ENCODE data around the gene SEMA4B.

SEMA4B gene

DNA sequence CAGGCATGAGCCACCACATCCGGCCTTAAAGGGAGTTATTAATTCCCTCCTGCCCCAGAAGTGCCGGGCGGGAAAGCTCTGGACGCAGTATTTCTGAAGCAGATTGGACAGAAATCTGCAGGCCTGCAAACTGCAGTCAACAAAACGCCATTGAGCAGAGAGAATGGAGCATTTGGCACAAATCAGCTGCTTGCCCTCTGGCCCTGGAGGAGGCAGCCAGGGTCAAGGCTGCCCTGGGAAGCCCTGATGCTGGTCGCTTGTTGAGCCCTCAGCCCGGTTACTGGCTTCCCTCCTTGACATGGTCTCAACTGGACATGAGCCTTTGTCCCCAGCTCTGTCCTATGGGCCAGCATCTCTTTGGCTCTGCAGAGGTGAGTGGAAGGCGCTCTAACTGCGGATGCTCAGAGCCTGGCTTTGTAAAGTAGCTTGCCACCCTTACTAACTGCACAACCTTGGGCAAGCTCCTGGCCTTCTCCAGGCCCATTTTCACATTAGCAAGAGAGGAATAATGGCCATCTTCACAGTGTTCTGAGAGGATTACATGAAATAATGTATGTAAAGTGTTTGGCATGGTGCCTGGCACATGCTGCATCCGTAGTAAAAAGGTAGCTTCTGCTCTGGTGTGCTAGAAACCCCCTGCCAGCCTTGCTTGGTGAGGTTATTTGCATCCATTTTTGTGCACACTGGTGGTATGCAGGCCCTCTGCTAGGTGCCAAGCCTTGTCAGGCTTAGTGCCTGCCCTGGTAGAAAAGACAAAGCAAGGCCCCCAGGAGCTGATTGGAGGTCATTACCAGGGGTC, 4.1 kb downstream of the SEMA4B start:
- no peak for DNase-seq (ENCODE audit: low spot score)

DNA sequence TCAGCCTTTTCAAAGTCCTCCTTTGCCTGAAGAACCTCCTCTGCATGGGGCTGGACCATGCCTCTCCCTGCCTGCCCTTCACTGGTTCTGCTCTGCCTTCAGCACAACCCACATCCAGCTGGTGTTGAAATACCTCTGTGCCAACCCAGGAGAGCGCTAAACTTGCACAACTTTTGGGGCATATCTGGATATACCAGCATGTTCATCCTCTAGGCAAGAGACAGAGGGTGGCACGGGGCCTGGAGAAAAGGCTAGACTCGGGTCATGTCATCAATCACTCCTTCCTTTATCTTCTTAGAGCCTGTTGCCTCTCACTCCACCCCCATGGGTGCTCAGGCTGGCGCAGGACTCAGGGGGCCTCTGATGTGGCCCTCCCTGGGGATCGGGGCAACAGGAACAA, 4.8 kb downstream of the SEMA4B start:
- DNase-seq (ENCODE audit: low spot score): no peak

DNA sequence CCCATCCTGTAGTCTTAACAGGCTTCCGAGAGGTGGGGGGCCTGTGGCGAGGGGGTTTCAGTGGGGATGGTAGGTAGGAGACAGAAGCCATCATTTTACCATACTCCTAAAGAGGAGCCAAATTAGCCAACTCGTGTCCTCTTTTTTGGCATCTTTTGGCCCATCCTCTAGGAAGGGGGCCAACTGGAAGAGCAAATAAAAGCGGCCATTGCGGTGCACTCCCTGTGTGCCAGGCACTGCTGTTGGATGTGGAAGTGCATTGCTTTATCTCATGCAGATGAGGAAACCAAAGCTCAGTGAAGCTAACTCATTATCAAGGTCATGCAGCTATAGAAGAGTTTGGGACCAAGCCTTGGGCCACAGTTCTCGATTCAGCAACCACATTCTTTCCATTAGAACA, 6.1 kb downstream of the SEMA4B start:
- DNase-seq (ENCODE audit: low spot score): no peak

- no peak for DNase-seq (ENCODE audit: low spot score)
Observed at GRCh38 chr15:90208356-90208755, 7.2 kb downstream of the SEMA4B start.

DNA sequence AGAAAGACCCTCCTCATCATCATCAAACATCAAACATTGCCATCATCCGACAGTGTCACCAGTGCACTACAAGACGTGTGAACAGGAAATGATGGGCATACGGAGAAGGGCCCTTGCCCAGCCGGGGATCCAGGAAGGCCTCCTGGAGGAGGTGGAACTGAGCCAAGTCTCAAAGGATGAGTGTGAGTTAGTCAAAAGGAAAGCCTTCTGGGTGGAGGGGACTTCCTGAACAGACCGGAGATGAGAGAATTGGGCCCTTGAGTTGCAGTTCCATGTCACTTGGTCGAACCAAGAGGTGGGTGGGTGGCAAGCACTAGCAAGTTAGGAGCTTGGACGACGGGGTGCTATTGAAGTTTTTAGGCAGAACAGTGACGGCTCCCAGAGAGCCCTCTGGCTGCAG, 8.5 kb downstream of the SEMA4B start:
- DNase-seq (ENCODE audit: low spot score): no peak

GRCh38 chr15:90210593-90210992, 9.5 kb downstream of the SEMA4B start:
- DNase-seq (ENCODE audit: low spot score): no peak

- DNase-seq (ENCODE audit: low spot score): no peak
Observed at GRCh38 chr15:90211009-90211408, 9.9 kb downstream of the SEMA4B start.

- no peak for DNase-seq (ENCODE audit: low spot score)
Observed at GRCh38 chr15:90211440-90212143, 10.5 kb downstream of the SEMA4B start.

DNA sequence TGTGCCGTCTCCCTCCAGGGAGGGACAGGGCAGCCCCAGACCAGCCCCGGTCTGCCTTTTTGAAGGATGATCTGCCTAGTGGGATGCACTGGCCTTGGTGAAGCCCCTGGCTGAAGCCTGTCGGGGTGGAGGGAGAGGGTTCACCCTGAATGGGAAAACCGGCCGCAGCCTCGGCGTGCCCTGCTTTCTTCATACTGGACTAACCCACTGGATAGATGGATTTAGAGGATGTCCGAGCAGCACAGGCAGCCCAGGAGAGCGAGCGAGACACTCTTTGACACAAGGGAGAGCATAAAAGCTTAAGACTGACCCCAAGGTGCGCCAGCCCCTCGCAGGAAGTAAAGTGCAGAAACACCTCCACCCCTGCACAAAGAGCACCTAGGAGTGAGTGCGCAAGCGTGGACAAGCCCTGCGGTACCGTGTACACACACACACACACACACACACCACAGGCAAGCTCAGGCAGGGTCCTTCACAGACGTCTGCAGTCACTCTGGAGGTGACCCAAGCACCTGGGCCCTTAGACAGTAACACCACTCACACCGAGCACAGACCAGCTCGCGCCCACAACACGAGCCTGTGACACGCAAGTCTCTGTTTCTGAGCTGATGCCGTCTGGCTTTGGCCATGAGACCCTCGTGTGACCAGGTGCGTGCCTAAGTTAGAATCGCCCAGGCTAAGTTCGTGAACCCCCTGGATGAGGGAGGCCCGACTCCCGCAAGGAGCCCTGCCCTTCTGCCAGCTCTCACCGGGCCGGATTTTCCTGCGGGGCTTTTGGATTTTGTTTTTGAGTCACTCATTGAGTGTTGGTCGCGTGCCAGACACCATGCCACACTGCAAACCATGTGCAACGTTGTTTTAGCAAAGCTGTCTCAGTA, 11.3 kb downstream of the SEMA4B start:
- DNase-seq (ENCODE audit: low spot score): no peak

DNA sequence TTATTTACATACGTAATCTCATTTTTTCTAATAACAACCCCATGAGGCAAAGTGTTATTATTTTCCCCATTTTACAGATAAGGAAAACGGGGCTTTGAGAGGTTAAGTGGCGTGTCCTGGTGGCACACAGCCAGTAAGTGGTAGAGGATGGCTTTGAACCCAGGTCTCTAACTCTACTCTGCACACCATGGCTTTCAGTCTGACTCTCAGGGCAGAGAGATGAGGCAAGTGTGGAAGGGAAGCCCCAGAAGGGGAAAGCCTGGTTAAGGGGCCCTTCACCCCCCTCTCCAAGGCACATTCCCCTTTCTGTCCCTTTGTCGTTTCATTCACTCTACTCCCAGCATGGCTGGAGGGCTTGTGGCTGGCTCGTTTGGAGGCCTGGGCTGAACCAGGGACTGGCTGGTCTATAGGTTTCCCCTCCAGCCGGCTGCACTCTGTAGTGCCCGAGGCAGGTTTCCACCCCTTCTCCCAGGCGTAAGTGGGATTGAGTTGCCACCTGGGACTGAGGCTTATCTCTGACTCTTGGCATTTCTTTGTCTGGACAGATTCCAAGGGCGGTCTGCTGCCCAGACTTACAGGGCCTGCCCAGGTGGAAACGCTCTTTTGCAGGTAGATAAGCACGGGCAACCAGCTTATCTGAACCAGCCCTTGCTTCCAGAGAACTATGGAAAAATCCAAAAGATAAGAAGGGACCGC, 12.1 kb downstream of the SEMA4B start:
- no peak for DNase-seq (ENCODE audit: low spot score)

DNA sequence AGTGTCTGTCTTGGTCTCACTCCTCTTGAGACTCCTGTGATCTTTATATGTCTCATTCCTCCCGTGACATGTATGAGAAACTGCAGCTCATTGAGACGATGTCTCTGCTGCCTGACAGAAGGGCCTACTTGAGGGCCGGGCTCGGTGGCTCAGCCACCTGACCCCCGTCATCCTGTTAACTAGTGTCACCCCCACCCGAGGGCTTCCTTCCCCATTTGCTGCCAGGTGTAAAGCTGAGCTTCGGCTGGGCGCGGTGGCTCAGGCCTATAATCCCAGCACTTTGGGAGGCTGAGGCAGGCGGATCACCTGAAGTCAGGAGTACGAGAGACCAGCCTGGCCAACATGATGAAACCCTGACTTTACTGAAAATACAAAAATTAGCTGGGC, 12.7 kb downstream of the SEMA4B start:
- no peak for DNase-seq (ENCODE audit: low spot score)

GRCh38 chr15:90214553-90215196, 13.5 kb downstream of the SEMA4B start:
- DNase-seq (ENCODE audit: low spot score): no peak

DNA sequence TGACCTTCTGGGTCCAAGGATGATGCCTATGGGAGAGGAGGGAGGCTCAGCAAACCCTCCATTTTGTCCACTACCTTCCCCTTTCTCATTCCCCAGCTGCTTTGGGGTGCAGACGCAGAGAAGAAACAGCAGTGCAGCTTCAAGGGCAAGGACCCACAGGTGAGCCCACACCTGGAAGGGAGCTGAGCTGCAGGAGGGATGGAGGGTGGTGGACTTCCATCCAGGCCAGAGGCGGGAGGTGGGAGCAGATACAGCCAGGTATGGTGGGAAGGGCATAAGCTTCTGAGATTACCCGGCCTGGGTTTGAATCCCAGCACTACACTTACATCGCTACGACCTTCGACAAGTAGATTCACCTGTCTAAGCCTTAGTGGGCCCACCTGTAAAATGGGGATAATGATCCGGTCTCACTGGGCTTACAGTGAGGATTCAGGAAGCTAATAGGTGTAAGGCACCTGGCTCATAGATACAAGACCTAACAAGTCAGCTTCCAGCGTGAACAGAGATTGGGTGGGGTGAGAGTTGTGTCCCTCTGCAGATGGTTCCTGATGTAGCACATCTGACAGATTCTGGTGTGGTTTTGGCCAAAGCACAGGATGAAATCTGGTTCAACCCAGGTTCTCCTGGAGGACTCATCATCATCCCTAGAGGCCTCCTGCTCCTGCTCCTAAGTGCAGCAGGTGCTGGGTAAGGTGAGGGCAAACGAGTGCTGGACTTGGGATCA, 16.7 kb downstream of the SEMA4B start:
- no peak for DNase-seq (ENCODE audit: low spot score)

- DNase-seq (ENCODE audit: low spot score): peak; percentile 90
Observed at GRCh38 chr15:90219421-90220141, 18.5 kb downstream of the SEMA4B start.

- peak; percentile 89 for DNase-seq (ENCODE audit: low spot score)
Observed at GRCh38 chr15:90221246-90221900, 20.2 kb downstream of the SEMA4B start.

DNA sequence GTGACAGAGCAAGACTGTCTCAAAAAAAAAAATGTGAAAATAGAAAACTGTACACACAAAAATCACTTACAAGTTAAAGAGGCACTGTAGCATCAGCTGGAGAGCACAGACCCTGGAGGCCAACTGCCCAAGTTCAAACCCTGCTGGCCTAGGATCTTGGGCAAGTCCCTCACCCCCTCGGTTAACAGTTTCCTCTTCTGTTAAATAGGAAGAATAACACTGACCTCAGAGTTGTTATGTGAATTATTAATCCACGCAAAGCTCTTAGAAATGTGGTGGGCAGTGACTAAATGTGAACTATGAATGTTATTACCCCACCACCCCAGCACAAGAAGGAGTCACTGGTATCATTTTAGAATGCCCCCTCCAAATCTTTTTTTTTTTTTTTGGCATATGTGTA, 21.4 kb downstream of the SEMA4B start:
- DNase-seq (ENCODE audit: low spot score): no peak

- DNase-seq (ENCODE audit: low spot score): no peak
Observed at GRCh38 chr15:90223441-90224165, 22.5 kb downstream of the SEMA4B start.

DNA sequence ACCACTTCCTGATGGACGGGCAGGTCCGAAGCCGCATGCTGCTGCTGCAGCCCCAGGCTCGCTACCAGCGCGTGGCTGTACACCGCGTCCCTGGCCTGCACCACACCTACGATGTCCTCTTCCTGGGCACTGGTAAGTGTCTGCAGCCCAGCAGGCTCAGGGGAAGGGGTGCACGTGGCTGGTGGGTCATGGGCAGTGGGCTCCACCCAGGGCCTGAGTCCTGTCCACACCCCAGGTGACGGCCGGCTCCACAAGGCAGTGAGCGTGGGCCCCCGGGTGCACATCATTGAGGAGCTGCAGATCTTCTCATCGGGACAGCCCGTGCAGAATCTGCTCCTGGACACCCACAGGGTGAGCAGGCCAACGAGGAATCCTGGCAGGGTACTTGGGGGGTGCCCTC, 23.9 kb downstream of the SEMA4B start:
- DNase-seq (ENCODE audit: low spot score): no peak

All from iPS-NIHi11 (cell line).